HTR-8/SVneo (cell line): ENCODE results near the gene NCLN.
A peak's percentile ranks its signal among the peaks of the same experiment; 100 is the strongest.
"Not testable (repeated sequence)": the region's sequence is repeated elsewhere in the genome, so short reads cannot be mapped to it uniquely, and the experiment has no call there.

Experiments
- DNase-seq: peaks from one replicate; pipeline ENCODE4 v3.0.0; 2011; ENCODE audit warnings: low spot score, mixed read lengths; ENCODE audit not compliant: insufficient read length
- FAIRE-seq: peaks from 2 replicates; lab custom pipeline; 2011; peaks lifted over from hg19 to GRCh38; lab: Jason Lieb, UNC

The NCLN gene

DNA sequence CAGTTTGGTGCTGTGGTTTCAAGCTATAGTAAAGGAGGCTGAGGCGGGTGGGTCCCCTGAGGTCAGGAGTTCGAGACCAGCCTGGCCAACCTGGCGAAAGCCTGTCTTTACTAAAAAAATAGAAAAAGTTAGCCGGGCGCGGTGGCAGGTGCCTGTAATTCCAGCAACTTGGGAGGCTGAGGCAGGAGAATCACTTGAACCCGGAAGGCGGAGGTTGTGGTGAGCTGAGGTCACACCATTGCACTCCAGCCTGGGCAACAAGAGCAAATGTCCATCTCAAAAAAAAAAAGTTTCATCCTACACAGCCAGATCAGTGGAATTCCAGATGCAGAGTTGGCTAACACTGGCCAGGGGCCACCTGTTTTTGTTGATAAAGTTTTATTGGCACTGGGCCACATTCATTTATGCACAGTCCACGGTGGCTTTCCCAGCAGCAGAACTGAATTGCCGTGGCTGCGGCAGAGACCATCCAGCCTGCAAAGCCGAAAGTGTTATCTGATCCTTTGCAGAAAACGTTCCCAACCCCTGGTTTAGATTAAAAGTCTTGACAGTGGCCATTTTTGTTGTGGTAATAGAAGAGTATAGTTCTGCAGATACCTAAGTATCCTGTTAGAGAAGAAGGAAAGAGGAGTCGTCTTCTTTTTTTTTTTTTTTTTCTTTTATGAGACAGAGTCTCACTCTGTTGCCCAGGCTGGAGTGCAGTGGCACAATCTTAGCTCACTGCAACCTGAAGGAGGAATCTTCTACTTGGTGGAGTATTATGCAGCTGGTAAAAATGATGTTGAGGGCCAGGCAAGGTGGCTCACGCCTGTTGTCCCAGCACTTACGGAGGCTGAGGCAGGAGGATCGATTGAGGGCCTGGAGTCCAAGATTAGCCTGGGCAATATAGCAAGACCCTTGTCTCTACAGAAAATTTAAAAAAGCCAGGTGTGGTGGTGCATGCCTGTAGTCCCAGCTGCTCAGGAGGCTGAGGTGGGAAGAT, 8.7 kb downstream of the NCLN start:
- FAIRE-seq, result no peak
- no peak for DNase-seq

DNA sequence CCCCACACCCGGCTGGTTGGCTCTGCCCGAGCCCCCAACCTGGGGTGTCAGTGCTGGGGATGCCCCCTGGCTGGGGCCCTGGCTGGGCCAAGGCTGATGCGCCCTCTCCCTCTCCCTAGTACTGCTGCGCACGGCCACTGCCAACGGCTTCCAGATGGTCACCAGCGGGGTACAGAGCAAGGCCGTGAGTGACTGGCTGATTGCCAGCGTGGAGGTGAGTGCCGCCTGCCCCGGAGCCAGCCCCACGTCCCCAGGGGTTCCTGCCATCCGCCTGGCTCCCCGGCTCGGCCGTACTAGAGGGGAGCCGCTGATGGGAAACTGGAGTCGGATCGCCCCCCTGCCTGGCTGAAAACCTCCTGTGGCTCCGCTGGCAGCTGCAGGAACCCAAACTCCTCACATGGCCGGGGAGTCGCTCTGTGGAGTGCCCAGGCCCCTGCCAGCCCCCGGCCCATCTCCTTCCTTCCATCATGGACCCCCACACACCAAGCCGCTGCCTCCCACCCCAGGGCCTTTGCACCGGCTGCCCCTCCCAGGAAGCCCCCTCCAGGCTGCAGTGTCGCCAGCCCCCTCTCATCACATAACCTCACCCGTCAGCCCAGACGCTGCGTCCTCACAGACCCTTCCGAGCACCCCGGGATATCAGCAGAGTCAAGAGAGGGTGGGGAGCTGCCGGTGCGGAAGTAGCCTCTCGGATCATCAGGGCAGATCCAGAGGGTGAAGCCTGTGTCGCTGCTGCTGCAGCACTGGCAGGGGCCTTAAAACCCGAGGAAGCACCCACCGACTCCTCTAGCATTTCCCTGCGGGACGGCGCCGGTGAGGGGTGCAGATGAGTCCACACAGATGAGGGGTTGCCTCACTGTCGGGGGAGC, 10.6 kb downstream of the NCLN start:
- DNase-seq, result no peak
- FAIRE-seq, result no peak

GRCh38 chr19:3196933-3197205, 11.1 kb downstream of the NCLN start:
- FAIRE-seq, result no peak
- DNase-seq, result no peak

DNA sequence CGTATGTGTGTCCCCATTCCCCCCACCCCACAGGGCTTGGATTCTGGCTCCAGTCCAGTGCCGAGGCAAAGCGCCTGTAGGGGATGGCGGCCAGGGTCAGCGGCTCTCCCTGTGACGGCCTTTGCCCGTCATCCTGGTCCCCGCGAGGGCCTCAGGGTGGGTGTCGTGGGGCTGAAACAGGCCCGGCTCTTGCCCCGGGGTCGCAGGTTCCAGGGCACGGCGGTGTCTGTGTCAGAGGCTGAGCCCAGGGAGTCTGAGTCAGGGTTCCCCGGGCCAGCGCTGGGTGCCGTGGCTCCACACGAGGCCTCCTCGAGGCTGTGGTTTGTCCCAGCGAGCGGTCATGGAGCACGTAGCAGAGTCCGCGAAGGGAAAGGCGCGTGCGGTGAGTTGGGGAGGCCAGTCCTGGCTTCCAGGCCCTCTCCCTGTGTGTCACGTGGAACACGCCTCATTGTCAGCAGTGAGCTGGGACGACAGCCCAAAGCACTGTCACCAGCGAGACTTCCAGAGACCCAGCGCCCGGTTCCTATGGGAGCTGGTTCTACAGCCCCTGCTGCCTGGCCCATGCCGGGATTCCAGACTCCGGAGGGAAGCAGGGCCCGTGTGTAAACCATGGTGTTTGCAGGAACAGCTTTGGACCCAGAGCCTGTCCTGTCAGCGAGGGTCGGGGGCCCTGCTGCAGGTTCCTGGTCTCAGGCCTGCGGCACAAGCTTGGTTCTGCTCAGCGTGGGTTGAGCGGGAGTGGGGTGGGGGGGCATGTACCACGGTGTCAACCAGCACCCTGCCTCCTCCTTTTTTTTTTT, 13.4 kb downstream of the NCLN start:
- FAIRE-seq (no peak), DNase-seq (no peak)

DNA sequence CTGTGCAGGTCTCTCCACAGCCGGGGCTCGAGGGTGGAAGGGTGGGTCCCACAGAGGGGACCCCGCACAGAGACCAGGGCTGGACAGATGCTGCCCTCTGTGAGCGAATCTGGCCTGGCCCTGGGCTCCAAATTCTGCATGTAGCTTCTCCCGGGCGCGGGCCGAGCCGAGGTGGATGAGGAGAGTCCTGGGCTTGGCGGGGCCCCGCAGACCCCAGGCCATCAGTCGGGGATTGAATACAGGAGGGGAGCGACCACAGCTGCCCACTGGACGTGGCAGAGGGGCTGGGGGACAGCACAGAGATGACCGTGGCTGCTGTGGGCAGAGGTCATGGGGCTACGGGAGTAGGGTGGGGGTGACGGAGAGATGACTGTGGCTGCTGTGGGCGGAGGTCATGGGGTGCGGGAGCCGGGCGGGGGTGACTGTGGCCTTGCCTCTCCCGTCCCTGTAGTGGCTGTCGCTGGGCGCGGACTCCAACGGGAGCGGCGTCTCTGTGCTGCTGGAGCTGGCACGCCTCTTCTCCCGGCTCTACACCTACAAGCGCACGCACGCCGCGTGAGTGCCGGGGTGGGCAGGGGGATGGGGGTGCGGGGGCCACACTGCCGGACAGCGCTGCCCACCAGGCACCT, 15.5 kb downstream of the NCLN start:
- FAIRE-seq, result no peak
- DNase-seq, result no peak

- no peak for FAIRE-seq
Observed at GRCh38 chr19:3201911-3202310, 16.2 kb downstream of the NCLN start.

GRCh38 chr19:3202346-3202745, 16.6 kb downstream of the NCLN start:
- DNase-seq (no peak), FAIRE-seq (no peak)

More at GRCh38 chr19:3201911-3202310, 16.2 kb downstream of the NCLN start:
- DNase-seq, result no peak

DNA sequence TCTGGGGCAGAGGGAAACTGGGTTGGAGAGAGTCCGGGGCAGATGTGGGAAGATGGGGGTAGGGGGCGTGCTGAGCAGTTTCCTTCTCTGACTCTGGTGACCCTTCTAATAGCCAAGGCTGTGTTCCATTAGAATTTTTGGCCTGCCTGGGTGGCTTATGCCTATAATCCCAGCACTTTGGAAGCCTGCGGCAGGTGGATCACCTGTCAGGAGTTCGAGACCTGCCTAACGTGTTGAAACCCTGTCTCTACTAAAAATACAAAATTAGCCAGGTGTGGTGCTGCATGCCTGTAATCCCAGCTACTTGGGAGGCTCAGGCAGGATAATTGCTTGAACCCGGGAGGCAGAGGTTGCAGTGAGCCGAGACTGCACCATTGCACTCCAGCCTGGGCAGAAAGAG, 17.2 kb downstream of the NCLN start:
- FAIRE-seq, DNase-seq: not testable (repeated sequence)

DNA sequence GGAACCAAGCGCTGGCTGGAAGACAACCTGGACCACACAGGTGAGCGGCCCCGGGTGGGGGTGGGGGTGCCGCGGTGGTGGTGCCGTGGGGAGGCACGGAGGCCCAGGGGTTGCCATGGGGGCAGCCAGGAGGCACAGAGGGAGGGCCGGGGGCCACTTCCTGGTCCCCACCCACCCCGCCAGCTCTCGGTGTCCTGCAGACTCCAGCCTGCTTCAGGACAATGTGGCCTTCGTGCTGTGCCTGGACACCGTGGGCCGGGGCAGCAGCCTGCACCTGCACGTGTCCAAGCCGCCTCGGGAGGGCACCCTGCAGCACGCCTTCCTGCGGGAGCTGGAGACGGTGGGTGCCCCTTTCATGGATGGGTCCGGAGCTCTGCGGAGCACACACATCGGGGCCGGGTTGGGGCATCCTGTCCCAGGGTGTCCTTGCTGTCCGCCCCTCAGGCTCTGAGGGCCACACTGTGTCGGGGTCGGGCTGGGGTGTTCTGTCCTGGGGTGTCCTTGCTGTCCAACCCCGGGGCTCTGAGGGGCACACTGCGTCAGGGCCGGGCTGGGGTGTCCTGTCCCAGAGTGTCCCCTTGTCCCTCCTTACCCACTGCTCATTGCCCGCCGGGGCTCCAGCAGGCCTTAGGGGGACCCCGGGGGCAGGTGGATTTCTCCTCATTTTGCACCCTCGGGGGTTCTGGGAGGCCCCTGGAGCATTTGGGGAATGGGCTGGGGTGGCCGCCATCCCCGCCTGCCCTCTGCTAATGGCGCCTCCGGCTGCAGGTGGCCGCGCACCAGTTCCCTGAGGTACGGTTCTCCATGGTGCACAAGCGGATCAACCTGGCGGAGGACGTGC, 18.3 kb downstream of the NCLN start:
- FAIRE-seq (no peak), DNase-seq (no peak)

GRCh38 chr19:3204646-3205275, 19.0 kb downstream of the NCLN start:
- DNase-seq, result no peak
- no peak for FAIRE-seq

GRCh38 chr19:3206216-3206953, 20.7 kb downstream of the NCLN start:
- FAIRE-seq (no peak), DNase-seq (no peak)

- no peak for FAIRE-seq
- DNase-seq, result no peak
Observed at GRCh38 chr19:3207461-3208242, 21.9 kb downstream of the NCLN start.

DNA sequence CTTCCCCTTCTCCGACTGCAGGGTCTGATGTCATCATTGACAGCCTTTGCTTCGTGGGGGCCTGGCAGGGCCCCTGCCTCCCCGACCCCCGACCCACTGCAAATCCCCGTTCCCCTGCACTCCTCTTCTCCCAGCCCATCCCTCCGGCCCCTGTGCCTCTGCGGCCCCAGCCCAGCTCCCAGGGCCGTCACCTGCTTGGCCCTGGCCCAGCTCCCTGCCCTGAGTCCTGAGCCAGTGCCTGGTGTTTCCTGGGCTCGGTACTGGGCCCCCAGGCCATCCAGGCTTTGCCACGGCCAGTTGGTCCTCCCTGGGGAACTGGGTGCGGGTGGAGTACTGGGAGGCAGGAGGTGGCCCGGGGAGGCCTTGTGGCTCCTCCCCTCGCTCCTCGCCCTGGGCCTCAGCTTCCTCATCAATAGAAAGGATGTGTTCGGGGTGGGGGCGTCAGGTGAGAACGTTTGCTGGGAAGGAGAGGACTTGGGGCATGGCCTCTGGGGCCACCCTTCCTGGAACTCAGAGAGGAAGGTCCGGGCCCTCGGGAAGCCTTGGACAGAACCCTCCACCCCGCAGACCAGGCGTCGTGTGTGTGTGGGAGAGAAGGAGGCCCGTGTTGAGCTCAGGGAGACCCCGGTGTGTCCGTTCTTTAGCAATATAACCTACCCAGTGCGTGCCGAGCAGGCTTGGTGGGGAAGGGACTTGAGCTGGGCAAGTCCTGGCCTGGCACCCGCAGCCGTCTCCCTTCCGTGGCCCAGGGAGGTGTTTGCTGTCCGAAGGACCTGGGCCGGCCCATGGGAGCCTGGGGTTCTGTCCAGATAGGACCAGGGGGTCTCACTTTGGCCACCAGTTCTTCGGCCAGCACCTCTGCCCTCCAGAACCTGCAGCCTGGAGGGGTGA, 22.8 kb downstream of the NCLN start:
- no peak for DNase-seq
- FAIRE-seq, result no peak

GRCh38 chr19:3210347-3211017, 24.8 kb downstream of the NCLN start:
- DNase-seq (peak; percentile 35), FAIRE-seq (no peak)

DNA sequence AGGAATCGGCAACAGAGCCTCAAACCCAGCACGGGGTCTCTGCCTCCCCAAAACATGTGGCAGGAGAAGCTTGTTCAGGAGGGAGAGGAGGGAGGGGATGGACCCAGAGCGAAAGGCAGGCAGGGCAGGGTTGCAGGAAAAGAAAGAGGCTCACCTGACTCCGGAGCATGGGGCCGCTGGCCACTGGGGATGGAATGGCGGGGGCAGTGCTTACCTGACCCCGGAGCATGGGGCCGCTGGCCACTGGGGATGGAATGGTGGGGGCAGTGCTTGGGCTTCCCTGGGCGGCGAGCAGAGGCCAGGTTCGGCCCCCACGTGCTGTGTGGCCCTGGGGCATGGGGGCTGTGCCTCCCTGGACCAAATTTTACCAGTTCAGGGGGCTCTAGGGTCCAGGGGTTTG, 25.5 kb downstream of the NCLN start:
- no peak for DNase-seq
- no peak for FAIRE-seq

DNA sequence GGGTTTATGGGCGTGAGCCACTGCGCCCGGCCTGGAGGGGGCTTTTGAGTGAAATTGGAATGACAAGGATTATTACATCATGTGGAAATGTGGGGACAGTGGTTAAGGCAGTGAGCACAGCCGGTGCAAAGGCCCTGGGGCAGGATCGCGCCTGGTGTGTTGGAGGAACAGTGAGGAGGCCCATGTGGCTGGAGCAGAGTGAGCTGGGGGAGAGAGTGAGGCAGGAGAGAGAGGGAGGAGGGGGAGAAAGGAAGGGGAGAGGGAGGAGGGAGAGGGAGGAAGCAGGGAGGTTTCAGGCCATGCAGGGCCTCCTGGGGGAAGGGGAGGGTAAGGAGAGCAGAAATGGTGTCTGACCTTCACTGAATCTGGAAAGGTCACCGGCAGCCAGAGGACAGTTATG, 27.4 kb downstream of the NCLN start:
- DNase-seq (no peak), FAIRE-seq (no peak)
